Measurements from ENCODE around the gene NET1. TPM values are rescaled to one million over a fixed set of nuclear protein-coding genes. Genes with fewer than 3 reads are reported as not detected.
A peak's percentile ranks its signal among the peaks of the same experiment; 100 is the strongest.

NET1 gene
- total RNA-seq, 2 experiments from 2014 or later, result 20.8 to 21.3 TPM

DNA sequence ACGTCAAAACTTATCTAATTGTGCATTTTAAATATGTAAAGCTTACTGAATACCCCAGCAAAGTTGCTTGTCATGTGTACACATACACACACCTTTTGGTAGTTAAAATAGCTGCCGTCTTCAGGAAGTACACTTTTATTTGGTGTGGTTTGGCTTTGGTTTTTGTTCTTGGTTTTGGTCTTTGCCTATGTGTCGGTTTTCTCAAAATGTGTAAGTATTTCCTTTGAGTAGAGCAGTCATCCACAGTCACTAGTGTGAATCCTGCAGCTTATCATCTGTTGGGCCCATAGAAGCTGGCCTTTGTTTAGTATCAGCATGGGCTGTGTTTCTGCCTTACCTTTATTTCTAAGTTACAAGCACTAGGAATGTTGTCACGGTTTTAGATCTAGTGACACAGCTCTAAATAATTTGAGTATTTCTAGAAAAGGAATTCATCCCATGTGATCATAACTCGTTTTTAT lies 35.3 kb downstream of the NET1 start:
- CTCF ChIA-PET, result interaction anchor here (1.2 to 11.0 kb wide), 3 partner anchors 13 to 178 kb away, joined by 6 to 244 read pairs (median 9); no protein-coding TSS in a partner anchor
- peak; percentile 44 for DNase-seq
- intact Hi-C loops (cut with micrococcal nuclease), result loop anchor here (1.0 to 10.0 kb wide), 8 partner anchors 105 to 640 kb away; partner anchors contain the start of genes GDI2, RBM17 and TASOR2
- H3K4me3 Mint-ChIP-seq, result peak overlapping the region; percentile 47
- H3K9me3 Mint-ChIP-seq, result no peaks in the 10 kb centered on the region
- peaks cover 4% of the 10 kb centered on the region for H3K36me3 Mint-ChIP-seq (ENCODE audit: low read depth)
- no peaks in the 10 kb centered on the region for H3K27me3 Mint-ChIP-seq (ENCODE audit: low read depth)
- peak overlapping the region; percentile 31 for H3K27ac Mint-ChIP-seq
- H3K4me1 Mint-ChIP-seq (ENCODE audit: low read depth), result peaks cover 48% of the 10 kb centered on the region

DNA sequence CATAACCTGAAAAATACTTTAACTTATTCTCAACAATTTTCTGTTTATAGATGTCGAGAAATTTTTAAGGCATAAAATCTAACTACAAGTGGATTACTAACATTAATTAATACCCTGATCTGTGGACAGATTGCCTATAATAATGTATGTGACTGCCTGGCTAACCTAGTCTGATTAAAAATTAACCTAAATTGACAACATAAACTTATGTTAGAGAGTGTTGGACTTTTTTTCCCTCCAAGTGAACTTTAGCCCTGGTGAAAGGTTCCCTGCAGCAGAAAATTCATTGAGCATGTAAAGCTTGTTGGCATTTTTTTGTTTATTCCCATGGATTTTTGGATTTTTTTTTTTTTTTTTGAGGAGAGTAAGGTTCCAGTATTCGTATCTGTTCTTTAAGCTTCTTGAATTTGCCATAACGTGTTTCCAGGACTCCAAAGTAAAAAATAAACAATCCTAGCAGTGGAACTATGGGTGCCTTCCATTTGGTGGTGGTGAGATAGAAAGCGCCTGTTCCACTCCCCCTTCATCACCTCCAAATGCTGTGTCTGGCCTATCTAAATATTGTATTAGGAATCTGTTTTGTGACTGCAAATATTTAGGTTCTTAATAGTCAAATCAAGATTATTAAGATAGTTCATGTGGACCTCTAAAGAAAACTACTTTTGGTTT lies 36.1 kb downstream of the NET1 start:
- Mint-ChIP-seq H3K27me3 (ENCODE audit: low read depth) (no peaks in the 10 kb centered on the region), H3K27ac (no peak overlapping the region), H3K4me1 (ENCODE audit: low read depth) (peaks cover 47% of the 10 kb centered on the region), H3K4me3 (no peak overlapping the region), H3K36me3 (ENCODE audit: low read depth) (peaks cover 9% of the 10 kb centered on the region), H3K9me3 (no peaks in the 10 kb centered on the region)
- CTCF ChIA-PET, result interaction anchor here (1.2 to 11.0 kb wide), 3 partner anchors 13 to 177 kb away, joined by 6 to 244 read pairs (median 9); no protein-coding TSS in a partner anchor
- intact Hi-C loops (cut with micrococcal nuclease), result loop anchor here (5.0 to 10.0 kb wide), 4 partner anchors 236 to 639 kb away; partner anchors contain the start of genes RBM17 and TASOR2
- DNase-seq, result no peak

DNA sequence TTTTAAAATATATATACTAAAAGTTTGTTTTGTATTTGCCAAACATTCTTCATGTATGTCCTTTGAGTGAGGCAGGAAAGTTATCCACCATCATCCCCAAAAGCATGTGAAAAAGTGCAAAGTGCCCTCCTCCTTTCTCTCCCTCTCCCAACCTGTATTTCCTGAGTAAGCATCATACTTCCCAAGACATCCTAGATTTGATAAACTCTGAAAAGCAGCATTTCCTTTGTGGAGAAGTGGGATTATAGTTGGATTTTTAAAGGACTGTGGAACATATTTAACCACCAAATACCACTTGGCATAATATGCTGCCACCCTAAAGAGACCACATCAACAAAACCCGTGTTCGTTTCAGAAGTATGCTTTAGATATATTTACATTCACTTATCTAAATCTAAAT lies 36.9 kb downstream of the NET1 start:
- Mint-ChIP-seq H3K27me3 (ENCODE audit: low read depth) (no peaks in the 10 kb centered on the region), H3K4me1 (ENCODE audit: low read depth) (peaks cover 40% of the 10 kb centered on the region), H3K36me3 (ENCODE audit: low read depth) (peaks cover 12% of the 10 kb centered on the region), H3K4me3 (no peak overlapping the region), H3K27ac (no peak overlapping the region), H3K9me3 (no peaks in the 10 kb centered on the region)
- no peak for DNase-seq
- intact Hi-C loops (cut with micrococcal nuclease), result loop anchor here (5.0 to 10.0 kb wide), 4 partner anchors 236 to 638 kb away; partner anchors contain the start of genes RBM17 and TASOR2
- CTCF ChIA-PET, result no interaction called here

DNA sequence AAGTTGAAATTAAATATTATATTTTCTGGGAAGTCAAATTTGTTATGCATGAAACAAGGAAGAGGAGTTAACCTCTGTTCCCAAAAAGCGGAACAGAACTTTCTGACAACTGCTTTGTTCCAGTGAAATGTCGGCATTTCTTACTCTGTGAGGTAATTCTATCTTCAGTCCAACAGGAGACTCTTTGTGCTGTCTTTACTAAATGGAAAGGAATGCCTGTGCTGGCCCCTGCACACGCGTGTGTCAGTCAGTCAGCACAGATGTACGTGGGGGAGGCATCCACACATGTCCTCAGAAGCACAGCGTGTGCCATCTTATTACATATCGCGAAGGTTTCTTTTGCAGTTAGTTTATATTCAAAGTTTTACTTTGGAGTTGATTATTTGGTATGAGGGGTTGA lies 37.5 kb downstream of the NET1 start:
- no peak overlapping the region for H3K4me3 Mint-ChIP-seq
- H3K27ac Mint-ChIP-seq, result no peak overlapping the region
- CTCF ChIA-PET, result no interaction called here
- no peaks in the 10 kb centered on the region for H3K27me3 Mint-ChIP-seq (ENCODE audit: low read depth)
- H3K36me3 Mint-ChIP-seq (ENCODE audit: low read depth), result peaks cover 14% of the 10 kb centered on the region
- H3K4me1 Mint-ChIP-seq (ENCODE audit: low read depth), result peaks cover 40% of the 10 kb centered on the region
- no peak for DNase-seq
- no peaks in the 10 kb centered on the region for H3K9me3 Mint-ChIP-seq
- intact Hi-C loops (cut with micrococcal nuclease), result loop anchor here (5.0 to 10.0 kb wide), 4 partner anchors 235 to 637 kb away; partner anchors contain the start of genes RBM17 and TASOR2

DNA sequence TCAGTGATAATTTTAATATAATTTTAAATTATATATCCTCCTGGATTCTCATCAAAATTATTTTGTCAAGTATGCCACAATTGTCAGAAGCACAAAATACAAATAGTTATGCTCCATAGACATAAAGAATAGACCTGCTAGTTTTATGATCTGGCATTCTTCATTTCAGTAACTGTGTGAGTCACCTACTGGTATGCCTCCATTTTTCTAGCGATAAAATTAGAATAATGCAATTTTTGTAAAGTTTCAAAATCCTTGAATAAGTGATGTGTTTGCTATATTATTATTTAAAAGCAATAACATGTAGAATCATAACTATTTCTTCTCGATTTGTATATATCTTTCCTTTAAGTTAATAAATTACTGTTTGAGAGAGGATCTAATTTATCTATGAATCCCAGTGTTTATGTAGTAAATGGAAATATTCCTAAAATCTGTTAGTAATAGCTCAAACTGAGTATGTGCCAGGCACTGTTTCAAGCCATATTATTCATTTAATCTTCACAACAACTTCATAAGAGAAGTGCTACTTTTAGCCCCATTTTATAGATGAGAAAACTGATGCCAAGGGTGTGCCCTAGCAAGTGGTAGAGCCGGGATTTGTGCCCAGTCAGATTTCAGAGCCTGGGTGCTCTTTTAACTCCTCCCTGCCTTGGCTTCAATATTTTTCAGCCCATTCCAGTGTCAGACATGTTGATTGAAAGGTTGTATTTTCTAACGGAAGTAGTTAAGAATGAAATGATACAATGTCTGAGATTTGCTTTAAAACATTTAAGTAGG lies 38.4 kb downstream of the NET1 start:
- Mint-ChIP-seq H3K9me3 (no peaks in the 10 kb centered on the region), H3K36me3 (ENCODE audit: low read depth) (peaks cover 18% of the 10 kb centered on the region), H3K4me1 (ENCODE audit: low read depth) (peaks cover 37% of the 10 kb centered on the region), H3K27ac (no peak overlapping the region), H3K27me3 (ENCODE audit: low read depth) (no peaks in the 10 kb centered on the region), H3K4me3 (no peak overlapping the region)
- no peak for DNase-seq
- intact Hi-C loops (cut with micrococcal nuclease), result no loop called here
- CTCF ChIA-PET, result no interaction called here

DNA sequence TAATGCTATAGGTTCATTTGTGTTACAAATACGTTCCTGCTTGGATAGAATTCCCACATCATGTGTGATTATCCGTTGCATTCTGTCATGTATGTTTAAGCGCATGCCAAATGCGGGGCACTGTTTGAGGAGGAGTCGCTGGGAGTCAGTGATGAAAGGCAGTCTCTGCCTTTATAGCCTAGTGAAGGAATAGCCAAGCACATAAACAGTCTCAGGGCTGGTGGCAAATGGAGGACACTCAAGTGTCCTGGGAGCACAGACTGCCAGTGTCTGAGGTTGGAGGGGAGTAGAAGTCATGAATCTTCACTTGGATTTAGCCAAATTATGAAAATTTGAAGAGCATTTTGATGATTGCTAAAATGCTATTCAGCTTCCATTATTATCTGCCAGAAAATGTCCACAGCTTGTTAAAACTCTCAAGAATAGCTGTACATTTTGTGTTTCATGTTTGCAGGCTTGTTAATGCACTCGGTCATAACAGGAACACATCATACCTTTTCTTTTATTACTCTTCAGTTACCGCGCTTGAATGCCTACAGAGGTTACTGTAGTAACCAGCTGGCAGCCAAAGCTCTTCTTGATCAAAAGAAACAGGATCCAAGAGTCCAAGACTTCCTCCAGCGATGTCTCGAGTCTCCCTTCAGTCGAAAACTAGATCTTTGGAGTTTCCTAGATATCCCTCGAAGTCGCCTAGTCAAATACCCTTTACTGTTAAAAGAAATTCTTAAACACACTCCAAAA lies 41.6 kb downstream of the NET1 start:
- H3K36me3 Mint-ChIP-seq (ENCODE audit: low read depth), result peaks cover 36% of the 10 kb centered on the region

DNA sequence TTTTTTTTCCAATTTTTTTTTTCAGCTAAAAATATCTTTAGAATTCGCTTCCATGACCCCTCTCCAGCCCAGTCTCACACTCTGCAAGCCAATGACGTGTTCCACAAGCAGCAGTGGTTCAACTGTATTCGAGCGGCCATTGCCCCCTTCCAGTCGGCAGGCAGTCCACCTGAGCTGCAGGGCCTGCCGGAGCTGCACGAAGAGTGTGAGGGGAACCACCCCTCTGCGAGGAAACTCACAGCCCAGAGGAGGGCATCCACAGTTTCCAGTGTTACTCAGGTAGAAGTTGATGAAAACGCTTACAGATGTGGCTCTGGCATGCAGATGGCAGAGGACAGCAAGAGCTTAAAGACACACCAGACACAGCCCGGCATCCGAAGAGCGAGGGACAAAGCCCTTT lies 44.2 kb downstream of the NET1 start:
- Mint-ChIP-seq H3K36me3 (ENCODE audit: low read depth) (peaks cover 38% of the 10 kb centered on the region), H3K9me3 (no peaks in the 10 kb centered on the region), H3K4me3 (no peak overlapping the region), H3K27ac (no peak overlapping the region), H3K27me3 (ENCODE audit: low read depth) (no peaks in the 10 kb centered on the region), H3K4me1 (ENCODE audit: low read depth) (peaks cover 12% of the 10 kb centered on the region)
- no peak for DNase-seq
- CTCF ChIA-PET, result interaction anchor here (3.8 kb wide), 1 partner anchor 166 kb away, joined by 19 read pairs; no protein-coding TSS in a partner anchor
- intact Hi-C loops (cut with micrococcal nuclease), result no loop called here

More for the DNA sequence above, 41.6 kb downstream of the NET1 start:
- Mint-ChIP-seq H3K4me3 (no peak overlapping the region), H3K9me3 (no peaks in the 10 kb centered on the region), H3K4me1 (ENCODE audit: low read depth) (peaks cover 24% of the 10 kb centered on the region), H3K27me3 (ENCODE audit: low read depth) (no peaks in the 10 kb centered on the region), H3K27ac (no peak overlapping the region)
- no peak for DNase-seq
- intact Hi-C loops (cut with micrococcal nuclease), result no loop called here
- CTCF ChIA-PET, result interaction anchor here (3.8 kb wide), 1 partner anchor 169 kb away, joined by 19 read pairs; no protein-coding TSS in a partner anchor

DNA sequence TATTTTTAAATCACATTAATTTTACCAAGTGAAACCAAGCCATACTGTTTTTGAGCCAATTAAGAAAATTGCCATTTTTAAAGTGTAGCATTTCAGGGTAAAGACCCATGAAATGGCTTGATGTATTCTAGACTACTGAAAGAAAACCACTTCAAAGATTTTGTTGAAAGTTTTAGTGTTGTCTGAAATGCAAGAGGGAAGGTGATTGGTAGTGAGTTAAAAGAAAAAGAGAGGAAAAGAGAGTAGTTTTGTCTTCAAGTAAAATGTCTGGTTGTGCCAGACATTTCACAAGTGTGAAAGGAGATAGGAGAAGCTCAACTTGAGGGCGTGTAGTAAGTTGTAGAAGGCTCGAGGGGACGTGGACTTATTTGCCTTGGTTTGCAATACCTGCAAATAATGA lies 45.4 kb downstream of the NET1 start:
- Mint-ChIP-seq H3K4me1 (ENCODE audit: low read depth) (peaks cover 12% of the 10 kb centered on the region), H3K27me3 (ENCODE audit: low read depth) (no peaks in the 10 kb centered on the region), H3K27ac (peak overlapping the region; percentile 41), H3K4me3 (no peak overlapping the region), H3K36me3 (ENCODE audit: low read depth) (peaks cover 33% of the 10 kb centered on the region), H3K9me3 (no peaks in the 10 kb centered on the region)
- DNase-seq, result no peak
- intact Hi-C loops (cut with micrococcal nuclease), result no loop called here
- CTCF ChIA-PET, result interaction anchor here (0.7 to 3.8 kb wide), 2 partner anchors 165 to 471 kb away, joined by 3 to 19 read pairs; no protein-coding TSS in a partner anchor

DNA sequence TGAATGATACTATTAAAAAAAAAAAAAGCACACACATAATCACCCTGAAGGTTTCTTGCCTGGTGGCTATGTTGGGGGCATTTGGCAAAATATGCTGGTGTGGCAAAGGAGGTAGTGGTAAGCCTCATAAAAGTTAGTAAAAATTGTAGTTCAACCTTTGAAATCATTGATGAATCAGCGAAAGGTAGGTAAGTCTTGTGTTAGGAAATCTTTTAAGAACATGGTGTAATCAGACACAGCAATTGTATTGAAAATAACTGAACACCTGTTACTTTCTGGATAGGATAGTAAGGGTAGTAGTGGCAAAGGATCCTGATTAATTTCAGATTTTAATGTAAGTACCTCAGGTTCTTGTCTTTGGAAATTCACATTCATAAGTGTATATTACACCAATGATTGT lies 46.1 kb downstream of the NET1 start:
- H3K36me3 Mint-ChIP-seq (ENCODE audit: low read depth), result peaks cover 29% of the 10 kb centered on the region
- H3K4me1 Mint-ChIP-seq (ENCODE audit: low read depth), result peaks cover 12% of the 10 kb centered on the region
- no peaks in the 10 kb centered on the region for H3K9me3 Mint-ChIP-seq
- H3K27me3 Mint-ChIP-seq (ENCODE audit: low read depth), result no peaks in the 10 kb centered on the region
- no peak for DNase-seq
- CTCF ChIA-PET, result interaction anchor here (0.7 kb wide), 1 partner anchor 471 kb away, joined by 3 read pairs; no protein-coding TSS in a partner anchor
- no peak overlapping the region for H3K4me3 Mint-ChIP-seq
- intact Hi-C loops (cut with micrococcal nuclease), result no loop called here
- no peak overlapping the region for H3K27ac Mint-ChIP-seq

DNA sequence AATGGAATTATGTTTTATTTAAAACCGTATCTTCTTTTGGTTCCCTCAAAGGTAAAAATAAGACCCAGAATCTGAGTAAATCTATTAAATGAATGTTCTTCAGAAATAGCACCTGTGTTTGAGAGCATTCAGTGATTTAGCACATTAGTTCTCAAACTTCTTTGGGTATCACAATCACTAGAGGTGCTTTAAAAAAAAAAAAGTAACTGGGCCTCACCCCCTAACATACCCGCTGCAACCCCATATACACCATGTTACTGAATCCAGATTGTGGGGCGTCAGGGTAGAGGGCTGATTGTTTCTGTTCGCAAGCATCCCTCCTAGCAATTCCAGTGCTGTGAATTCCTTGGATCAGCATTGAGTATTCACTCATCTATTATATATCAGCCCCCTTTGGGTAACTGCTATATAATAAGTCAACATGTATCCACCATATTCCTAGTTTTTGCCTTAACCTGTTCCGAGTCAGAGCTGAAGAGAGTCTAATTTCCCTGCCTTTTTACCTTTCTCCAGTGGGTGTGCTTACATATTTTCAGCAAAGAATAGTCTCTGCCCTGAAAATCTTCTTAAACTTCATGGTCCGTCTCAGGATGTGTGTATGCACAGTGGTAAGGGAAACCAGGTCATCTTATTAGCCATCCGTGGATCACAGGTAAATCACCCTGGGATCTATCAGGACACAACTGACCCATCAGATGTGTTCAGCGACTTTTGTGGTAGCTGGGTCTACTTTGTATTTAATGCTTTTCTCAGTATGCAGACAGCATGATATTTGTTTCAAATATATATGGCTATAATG lies 46.8 kb downstream of the NET1 start:
- Mint-ChIP-seq H3K27me3 (ENCODE audit: low read depth) (no peaks in the 10 kb centered on the region), H3K36me3 (ENCODE audit: low read depth) (peaks cover 26% of the 10 kb centered on the region), H3K4me3 (no peak overlapping the region), H3K27ac (no peak overlapping the region), H3K9me3 (no peaks in the 10 kb centered on the region), H3K4me1 (ENCODE audit: low read depth) (peaks cover 12% of the 10 kb centered on the region)
- intact Hi-C loops (cut with micrococcal nuclease), result no loop called here
- no peak for DNase-seq
- CTCF ChIA-PET, result no interaction called here

DNA sequence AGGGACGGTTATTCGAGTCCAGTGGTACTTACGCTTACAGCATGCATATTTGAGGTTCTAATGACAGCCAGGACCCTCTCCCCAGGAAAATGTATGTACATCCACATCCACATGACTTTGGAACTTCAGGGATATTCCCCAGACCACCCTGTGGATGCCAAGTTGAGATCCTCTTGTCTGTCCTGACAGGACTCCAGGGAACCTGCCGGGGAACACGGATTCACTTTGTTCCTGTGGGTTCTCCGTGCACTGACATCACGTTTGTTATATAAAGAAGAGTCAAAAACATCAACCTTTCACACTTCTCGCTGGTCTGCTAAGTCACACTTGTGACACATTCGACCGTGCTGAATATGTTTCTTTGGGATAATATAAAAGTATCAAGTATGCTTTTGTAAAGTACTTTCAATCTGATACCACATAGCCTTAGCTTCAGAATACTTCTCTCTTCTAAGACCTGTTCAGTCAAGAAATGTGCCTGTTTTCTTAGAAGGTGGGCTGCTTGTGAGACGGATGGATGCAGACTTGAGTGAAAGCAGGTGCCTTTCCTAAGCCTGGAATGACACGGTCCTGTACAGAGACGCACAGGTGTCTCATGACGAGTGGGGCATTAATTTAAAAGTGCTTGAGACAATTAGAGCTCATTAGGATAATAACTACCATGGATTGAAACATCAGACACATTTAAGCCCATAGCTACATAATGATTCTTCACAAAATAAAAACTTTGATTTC lies 48.3 kb downstream of the NET1 start:
- no peaks in the 10 kb centered on the region for H3K9me3 Mint-ChIP-seq

More for the DNA sequence above, 48.3 kb downstream of the NET1 start:
- H3K36me3 Mint-ChIP-seq (ENCODE audit: low read depth), result peaks cover 22% of the 10 kb centered on the region
- DNase-seq, result no peak
- CTCF ChIA-PET, result interaction anchor here (4.9 kb wide), 1 partner anchor 162 kb away, joined by 19 read pairs; no protein-coding TSS in a partner anchor
- H3K4me3 Mint-ChIP-seq, result no peak overlapping the region
- no peaks in the 10 kb centered on the region for H3K27me3 Mint-ChIP-seq (ENCODE audit: low read depth)
- H3K4me1 Mint-ChIP-seq (ENCODE audit: low read depth), result peaks cover 12% of the 10 kb centered on the region
- intact Hi-C loops (cut with micrococcal nuclease), result no loop called here
- H3K27ac Mint-ChIP-seq, result no peak overlapping the region

Measured in activated naive CD4-positive, alpha-beta T cell treated with anti-CD3 and anti-CD28 coated beads for 36 hours (primary cell).